ENCODE data around the gene HAND1.

- TF ChIP-seq, protein P1, sequence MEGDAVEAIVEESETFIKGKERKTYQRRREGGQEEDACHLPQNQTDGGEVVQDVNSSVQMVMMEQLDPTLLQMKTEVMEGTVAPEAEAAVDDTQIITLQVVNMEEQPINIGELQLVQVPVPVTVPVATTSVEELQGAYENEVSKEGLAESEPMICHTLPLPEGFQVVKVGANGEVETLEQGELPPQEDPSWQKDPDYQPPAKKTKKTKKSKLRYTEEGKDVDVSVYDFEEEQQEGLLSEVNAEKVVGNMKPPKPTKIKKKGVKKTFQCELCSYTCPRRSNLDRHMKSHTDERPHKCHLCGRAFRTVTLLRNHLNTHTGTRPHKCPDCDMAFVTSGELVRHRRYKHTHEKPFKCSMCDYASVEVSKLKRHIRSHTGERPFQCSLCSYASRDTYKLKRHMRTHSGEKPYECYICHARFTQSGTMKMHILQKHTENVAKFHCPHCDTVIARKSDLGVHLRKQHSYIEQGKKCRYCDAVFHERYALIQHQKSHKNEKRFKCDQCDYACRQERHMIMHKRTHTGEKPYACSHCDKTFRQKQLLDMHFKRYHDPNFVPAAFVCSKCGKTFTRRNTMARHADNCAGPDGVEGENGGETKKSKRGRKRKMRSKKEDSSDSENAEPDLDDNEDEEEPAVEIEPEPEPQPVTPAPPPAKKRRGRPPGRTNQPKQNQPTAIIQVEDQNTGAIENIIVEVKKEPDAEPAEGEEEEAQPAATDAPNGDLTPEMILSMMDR (IDR thresholded peaks at IDR 0.05), result no peak
- no peak for TF ChIP-seq POLR2A (IDR thresholded peaks at IDR 0.05)
Observed at GRCh38 chr5:154521756-154522155, 43.7 kb upstream of the HAND1 start.
